ENCODE results near the gene PDHB.

DNA sequence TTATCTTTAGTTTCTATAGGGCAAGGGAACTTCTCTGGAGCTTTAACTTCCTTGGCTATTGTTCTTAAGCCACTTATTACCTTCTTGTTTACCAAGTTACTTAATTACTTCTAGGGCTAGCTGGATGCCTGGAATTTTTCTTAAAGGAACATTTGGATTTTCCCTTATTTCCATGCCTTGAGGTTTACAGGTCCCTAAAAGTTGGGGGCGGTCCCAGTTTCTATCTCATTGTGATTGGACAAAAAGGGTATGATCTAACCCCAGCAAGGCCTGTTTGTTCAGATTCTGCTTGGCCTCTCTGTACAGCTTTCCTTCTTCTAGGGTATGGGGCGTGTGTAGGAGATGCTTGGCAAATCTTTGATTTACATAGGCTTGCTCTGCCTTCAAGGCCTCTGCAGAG is 17.4 kb downstream of the PDHB start:
- TF ChIP-seq, protein P1, sequence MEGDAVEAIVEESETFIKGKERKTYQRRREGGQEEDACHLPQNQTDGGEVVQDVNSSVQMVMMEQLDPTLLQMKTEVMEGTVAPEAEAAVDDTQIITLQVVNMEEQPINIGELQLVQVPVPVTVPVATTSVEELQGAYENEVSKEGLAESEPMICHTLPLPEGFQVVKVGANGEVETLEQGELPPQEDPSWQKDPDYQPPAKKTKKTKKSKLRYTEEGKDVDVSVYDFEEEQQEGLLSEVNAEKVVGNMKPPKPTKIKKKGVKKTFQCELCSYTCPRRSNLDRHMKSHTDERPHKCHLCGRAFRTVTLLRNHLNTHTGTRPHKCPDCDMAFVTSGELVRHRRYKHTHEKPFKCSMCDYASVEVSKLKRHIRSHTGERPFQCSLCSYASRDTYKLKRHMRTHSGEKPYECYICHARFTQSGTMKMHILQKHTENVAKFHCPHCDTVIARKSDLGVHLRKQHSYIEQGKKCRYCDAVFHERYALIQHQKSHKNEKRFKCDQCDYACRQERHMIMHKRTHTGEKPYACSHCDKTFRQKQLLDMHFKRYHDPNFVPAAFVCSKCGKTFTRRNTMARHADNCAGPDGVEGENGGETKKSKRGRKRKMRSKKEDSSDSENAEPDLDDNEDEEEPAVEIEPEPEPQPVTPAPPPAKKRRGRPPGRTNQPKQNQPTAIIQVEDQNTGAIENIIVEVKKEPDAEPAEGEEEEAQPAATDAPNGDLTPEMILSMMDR (IDR thresholded peaks at IDR 0.05): no peak
- TF ChIP-seq POLR2A (IDR thresholded peaks at IDR 0.05): no peak

All from testis (tissue), 2 donors.